Measurements from ENCODE around the gene ECM2.

Gene ECM2

GRCh38 chr9:92463387-92463786 is 72.4 kb downstream of the ECM2 start:
- Histone ChIP-seq H3K36me3 (ENCODE audit: control insufficient read depth, low read length) (no peaks in the 10 kb centered on the region), H3K27ac (ENCODE audit: low read depth, low read length) (no peak overlapping the region), H3K27me3 (ENCODE audit: control insufficient read depth, low read length) (no peaks in the 10 kb centered on the region), H3K4me2 (ENCODE audit: low read length) (no peak overlapping the region), H3K79me2 (ENCODE audit: control insufficient read depth, low read length) (no peaks in the 10 kb centered on the region), H4K20me1 (ENCODE audit: control insufficient read depth, insufficient read depth, low read depth, low read length) (no peaks in the 10 kb centered on the region), H3K9me2 (replicated peaks; ENCODE audit: control insufficient read depth, low read length) (no peaks in the 10 kb centered on the region), H3K9me3 (ENCODE audit: control insufficient read depth, insufficient read depth, low read length) (no peaks in the 10 kb centered on the region), H3K4me3 (ENCODE audit: low read length) (no peak overlapping the region), H3K4me1 (ENCODE audit: control insufficient read depth, low read length) (no peaks in the 10 kb centered on the region), H3F3A (ENCODE audit: control insufficient read depth, insufficient read depth) (no peaks in the 10 kb centered on the region)
- TF ChIP-seq EZH2phosphoT487 (IDR thresholded peaks at IDR 0.05; ENCODE audit: borderline replicate concordance, low read length) = no peak
- no peak for TF ChIP-seq CTCF (IDR thresholded peaks at IDR 0.05; ENCODE audit: low read depth, low read length, poor library complexity, severe bottlenecking)

DNA sequence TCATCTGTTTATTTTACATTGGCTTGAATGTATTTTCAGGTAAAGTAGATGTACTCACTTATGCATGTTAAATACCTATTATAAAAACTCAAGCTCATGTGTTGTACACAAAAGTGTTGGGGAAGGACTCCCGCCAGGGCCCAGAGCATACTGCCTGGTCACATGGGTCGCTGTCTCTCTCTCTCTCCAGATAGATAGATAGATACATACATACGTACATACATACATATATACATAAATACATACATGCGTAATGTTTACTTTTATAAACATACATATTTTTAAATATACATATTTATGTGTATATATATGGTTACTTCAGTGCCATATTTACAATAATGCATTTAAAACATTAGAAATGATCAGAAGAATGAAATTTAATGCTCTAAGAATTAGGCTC is 78.2 kb downstream of the ECM2 start:
- Histone ChIP-seq H3K9me2 (replicated peaks; ENCODE audit: control insufficient read depth, low read length) (no peaks in the 10 kb centered on the region), H3K4me1 (ENCODE audit: control insufficient read depth, low read length) (no peaks in the 10 kb centered on the region), H3K4me2 (ENCODE audit: low read length) (no peak overlapping the region), H3K27ac (ENCODE audit: low read depth, low read length) (no peak overlapping the region), H3K36me3 (ENCODE audit: control insufficient read depth, low read length) (no peaks in the 10 kb centered on the region), H3F3A (ENCODE audit: control insufficient read depth, insufficient read depth) (no peaks in the 10 kb centered on the region), H3K4me3 (ENCODE audit: low read length) (no peak overlapping the region), H3K27me3 (ENCODE audit: control insufficient read depth, low read length) (no peaks in the 10 kb centered on the region), H3K79me2 (ENCODE audit: control insufficient read depth, low read length) (no peaks in the 10 kb centered on the region), H3K9me3 (ENCODE audit: control insufficient read depth, insufficient read depth, low read length) (no peaks in the 10 kb centered on the region), H4K20me1 (ENCODE audit: control insufficient read depth, insufficient read depth, low read depth, low read length) (no peaks in the 10 kb centered on the region)
- TF ChIP-seq CTCF (IDR thresholded peaks at IDR 0.05; ENCODE audit: low read depth, low read length, poor library complexity, severe bottlenecking) = no peak
- no peak for TF ChIP-seq EZH2phosphoT487 (IDR thresholded peaks at IDR 0.05; ENCODE audit: borderline replicate concordance, low read length)

GRCh38 chr9:92455217-92455616 is 80.6 kb downstream of the ECM2 start:
- no peaks in the 10 kb centered on the region for H4K20me1 ChIP-seq (ENCODE audit: control insufficient read depth, insufficient read depth, low read depth, low read length)
- no peaks in the 10 kb centered on the region for H3F3A ChIP-seq (ENCODE audit: control insufficient read depth, insufficient read depth)
- H3K27ac ChIP-seq (ENCODE audit: low read depth, low read length) = no peak overlapping the region
- no peaks in the 10 kb centered on the region for H3K27me3 ChIP-seq (ENCODE audit: control insufficient read depth, low read length)
- H3K79me2 ChIP-seq (ENCODE audit: control insufficient read depth, low read length) = no peaks in the 10 kb centered on the region
- no peak overlapping the region for H3K4me3 ChIP-seq (ENCODE audit: low read length)
- H3K9me2 ChIP-seq (replicated peaks; ENCODE audit: control insufficient read depth, low read length) = no peaks in the 10 kb centered on the region
- no peak overlapping the region for H3K4me2 ChIP-seq (ENCODE audit: low read length)
- H3K9me3 ChIP-seq (ENCODE audit: control insufficient read depth, insufficient read depth, low read length) = no peaks in the 10 kb centered on the region
- H3K36me3 ChIP-seq (ENCODE audit: control insufficient read depth, low read length) = no peaks in the 10 kb centered on the region
- TF ChIP-seq EZH2phosphoT487 (IDR thresholded peaks at IDR 0.05; ENCODE audit: borderline replicate concordance, low read length) (no peak), CTCF (IDR thresholded peaks at IDR 0.05; ENCODE audit: low read depth, low read length, poor library complexity, severe bottlenecking) (peak; percentile 60)
- H3K4me1 ChIP-seq (ENCODE audit: control insufficient read depth, low read length) = no peaks in the 10 kb centered on the region

GRCh38 chr9:92446536-92446935 is 89.3 kb downstream of the ECM2 start:
- H3K4me1 ChIP-seq (ENCODE audit: control insufficient read depth, low read length) = no peaks in the 10 kb centered on the region
- TF ChIP-seq CTCF (IDR thresholded peaks at IDR 0.05; ENCODE audit: low read depth, low read length, poor library complexity, severe bottlenecking) (no peak), EZH2phosphoT487 (IDR thresholded peaks at IDR 0.05; ENCODE audit: borderline replicate concordance, low read length) (no peak)
- no peaks in the 10 kb centered on the region for H3K9me2 ChIP-seq (replicated peaks; ENCODE audit: control insufficient read depth, low read length)
- H3K4me2 ChIP-seq (ENCODE audit: low read length) = no peak overlapping the region
- H3K9me3 ChIP-seq (ENCODE audit: control insufficient read depth, insufficient read depth, low read length) = no peaks in the 10 kb centered on the region
- no peaks in the 10 kb centered on the region for H4K20me1 ChIP-seq (ENCODE audit: control insufficient read depth, insufficient read depth, low read depth, low read length)
- no peaks in the 10 kb centered on the region for H3K79me2 ChIP-seq (ENCODE audit: control insufficient read depth, low read length)
- H3K27me3 ChIP-seq (ENCODE audit: control insufficient read depth, low read length) = no peaks in the 10 kb centered on the region
- H3K27ac ChIP-seq (ENCODE audit: low read depth, low read length) = no peak overlapping the region
- H3K36me3 ChIP-seq (ENCODE audit: control insufficient read depth, low read length) = no peaks in the 10 kb centered on the region
- H3K4me3 ChIP-seq (ENCODE audit: low read length) = no peak overlapping the region
- H3F3A ChIP-seq (ENCODE audit: control insufficient read depth, insufficient read depth) = no peaks in the 10 kb centered on the region
